ENCODE measurements around the gene FBXO24.
"Not testable (repeated sequence)": the region's sequence is repeated elsewhere in the genome, so short reads cannot be mapped to it uniquely, and the experiment has no call there.

Gene FBXO24

DNA sequence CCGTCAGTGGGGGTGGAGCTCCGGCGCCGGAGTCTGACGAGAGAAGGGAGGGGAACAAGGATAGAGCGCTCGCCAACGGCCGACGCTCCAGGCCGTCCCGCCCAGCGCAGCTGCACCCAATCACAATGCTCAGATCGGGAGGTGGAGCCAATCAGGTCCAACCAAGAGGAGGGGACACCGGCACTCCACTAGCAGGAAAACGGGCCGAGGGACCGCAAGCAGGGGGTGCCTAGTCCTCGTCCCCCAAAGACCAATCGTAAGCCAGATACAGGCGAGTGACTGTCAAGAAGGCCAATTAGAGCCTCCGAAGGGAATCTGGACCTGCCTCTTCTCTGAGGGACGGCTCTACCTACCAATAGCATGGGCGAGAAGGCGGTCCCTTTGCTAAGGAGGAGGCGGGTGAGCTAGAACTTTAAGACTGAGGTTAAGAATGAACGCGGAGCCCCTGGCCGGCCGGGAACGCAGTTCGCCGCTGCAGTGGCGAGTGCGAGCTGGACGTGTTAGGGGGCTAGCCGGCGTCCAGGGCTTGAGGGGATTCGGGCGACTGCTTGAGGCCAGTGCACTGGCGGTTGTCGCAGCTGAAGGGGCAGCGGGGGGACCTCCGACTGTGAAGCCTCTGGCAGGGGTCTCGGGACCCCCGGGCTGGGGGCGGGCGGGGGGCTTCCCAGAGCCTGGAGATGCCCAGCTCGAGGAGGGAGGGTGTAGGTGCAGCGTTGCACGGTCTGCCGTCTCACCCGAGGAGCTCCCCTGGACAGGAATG, at the start of gene FBXO24:
Gene FBXO24, plus strand, starts transcription at position 63 of the 760 bp plus-strand sequence. Its CDS starts 298 bp downstream, at position 361.
- peak; percentile 100 for DNase-seq

DNA sequence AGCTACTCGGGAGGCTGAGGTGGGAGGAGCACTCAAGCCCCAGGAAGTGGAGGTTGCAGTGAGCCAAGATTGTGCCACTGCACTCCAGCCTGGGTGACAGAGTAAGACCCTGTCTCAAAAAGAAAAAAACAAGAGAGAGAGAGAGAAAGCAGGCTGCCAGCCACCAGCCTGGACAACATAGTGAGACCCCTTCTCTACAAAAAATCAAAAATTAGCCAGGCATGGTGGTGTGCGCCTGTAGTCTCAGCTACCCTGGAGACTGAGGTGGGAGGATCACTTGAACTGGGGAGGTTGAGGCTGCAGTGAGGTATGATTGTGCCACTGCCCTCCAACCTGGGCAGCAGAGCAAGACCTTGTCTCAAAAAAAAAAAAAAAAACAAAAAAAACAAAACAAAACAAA, 49.4 kb upstream of the FBXO24 start:
- not testable (repeated sequence) for DNase-seq

DNA sequence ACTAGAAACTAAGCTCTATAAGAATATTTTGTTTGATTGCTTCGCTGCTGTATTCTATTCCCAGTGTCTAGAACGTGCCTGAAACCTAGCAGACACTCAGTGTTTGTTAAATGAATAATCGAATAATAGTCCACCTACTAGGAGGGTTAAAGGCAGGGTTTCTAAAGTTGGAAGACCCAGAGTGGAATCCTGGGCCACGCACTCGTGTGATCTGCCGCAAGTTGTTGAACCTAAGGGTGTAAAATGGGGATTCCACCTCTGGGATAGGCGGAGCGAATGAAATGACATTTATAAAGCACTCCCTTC, 47.8 kb upstream of the FBXO24 start:
- DNase-seq = no peak

DNA sequence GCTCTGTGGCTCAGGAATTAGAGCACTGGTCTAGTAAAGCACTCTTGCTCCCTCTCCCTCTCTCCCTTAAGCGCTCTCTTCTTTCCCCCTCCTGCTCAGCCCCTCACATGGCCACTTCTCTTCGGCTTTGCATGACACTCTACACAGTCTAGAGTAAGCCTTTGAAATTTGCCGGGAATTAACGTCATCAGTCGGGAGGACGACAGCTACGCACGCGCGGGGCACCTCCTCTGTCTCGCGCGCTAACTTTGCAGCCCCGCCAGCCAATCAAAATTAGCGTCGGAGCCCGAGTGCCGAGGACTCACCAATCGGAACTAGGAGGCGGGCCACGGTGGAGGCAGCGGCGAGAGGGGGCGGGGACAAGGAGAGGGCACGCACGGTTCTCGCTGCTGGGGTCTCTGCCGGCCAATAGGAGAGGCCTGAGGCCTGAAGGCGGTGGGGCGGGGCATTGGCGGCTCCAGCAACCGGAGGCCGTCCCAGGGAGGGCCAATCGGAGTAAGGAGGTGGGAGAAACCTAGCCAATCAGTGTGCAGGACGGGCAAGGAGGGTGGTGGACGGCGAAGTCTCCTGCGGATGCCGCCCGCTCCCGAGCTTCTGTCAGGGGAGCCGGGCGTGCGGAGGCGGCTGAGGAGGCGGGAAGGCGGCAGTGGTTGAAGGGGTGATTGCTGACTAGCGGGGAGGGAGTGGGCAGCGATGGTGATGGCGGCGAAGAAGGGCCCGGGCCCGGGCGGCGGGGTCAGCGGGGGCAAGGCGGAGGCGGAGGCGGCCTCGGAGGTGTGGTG, 47.3 kb upstream of the FBXO24 start, which contains the start of gene AGFG2:
Gene AGFG2, plus strand, starts transcription at position 550 of the 782 bp plus-strand sequence. Its CDS starts 144 bp downstream, at position 694.
- DNase-seq = peak; percentile 100

DNA sequence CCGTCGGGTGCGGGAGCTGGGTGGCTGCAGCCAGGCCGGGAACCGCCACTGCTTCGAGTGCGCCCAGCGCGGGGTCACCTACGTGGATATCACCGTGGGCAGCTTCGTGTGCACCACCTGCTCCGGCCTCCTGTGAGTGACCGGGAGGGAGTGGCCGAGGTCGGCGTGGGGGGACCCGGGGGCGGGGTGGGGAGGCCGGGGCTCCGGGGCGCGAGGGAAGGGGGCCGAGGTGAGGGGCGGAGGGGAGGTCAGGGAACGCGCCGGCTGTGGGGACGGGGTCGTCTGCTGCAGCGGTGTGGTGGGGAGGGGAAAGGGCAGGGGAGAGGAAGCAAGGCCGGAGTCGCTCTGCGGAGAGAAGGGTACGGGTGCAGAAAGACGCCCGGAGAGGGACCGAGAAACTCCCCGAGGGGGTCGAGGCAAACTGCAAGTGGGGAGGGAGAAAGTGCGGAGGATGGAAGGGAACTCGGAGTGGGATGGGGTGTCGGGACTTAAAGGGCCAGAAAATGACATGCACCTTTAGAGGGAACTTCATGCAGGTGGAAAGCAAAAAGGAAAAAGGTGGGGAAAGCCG, 46.6 kb upstream of the FBXO24 start:
- DNase-seq = peak; percentile 37

GRCh38 chr7:100540073-100540723, 45.9 kb upstream of the FBXO24 start:
- no peak for DNase-seq

DNA sequence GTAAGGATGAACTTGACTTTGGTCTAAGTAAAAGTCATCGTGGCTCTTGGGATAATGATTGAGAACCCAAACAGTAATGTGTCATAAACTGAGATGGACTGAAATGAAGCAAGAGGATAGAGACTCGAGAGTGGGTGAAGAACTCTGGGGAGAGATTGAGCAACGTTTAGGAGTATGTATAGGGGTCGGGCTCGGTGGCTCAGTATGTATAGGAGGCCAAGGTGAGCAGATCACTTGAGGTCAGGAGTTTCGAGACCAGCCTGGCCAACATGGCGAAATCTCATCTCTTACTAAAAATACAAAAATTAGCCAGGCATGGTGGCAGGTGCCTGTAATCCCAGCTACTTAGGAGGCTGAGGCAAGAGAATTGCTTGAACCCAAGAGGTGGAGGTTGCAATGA, 44.8 kb upstream of the FBXO24 start:
- not testable (repeated sequence) for DNase-seq

GRCh38 chr7:100543586-100543985, 42.5 kb upstream of the FBXO24 start:
- DNase-seq = no peak

DNA sequence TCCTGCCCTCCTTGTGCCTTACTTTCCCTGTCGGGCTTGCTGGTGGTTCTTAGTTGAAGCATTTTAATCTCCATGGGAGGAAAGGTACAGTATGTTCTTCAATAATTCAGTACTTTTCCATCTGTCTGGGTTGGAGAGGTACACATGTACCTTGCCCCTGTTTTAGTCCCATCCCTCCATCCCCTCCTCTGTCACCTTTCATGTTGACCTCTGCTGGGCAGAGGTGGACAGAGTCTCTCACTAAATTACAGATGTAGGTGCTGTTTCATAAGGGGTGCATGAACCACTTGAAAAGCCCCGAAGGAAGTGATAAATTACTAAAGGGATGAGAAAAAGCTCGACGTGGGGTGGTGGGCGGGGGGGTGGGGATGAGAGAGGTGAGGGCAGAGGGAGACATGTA, 41.7 kb upstream of the FBXO24 start:
- no peak for DNase-seq

GRCh38 chr7:100544967-100545359, 41.2 kb upstream of the FBXO24 start:
- no peak for DNase-seq

DNA sequence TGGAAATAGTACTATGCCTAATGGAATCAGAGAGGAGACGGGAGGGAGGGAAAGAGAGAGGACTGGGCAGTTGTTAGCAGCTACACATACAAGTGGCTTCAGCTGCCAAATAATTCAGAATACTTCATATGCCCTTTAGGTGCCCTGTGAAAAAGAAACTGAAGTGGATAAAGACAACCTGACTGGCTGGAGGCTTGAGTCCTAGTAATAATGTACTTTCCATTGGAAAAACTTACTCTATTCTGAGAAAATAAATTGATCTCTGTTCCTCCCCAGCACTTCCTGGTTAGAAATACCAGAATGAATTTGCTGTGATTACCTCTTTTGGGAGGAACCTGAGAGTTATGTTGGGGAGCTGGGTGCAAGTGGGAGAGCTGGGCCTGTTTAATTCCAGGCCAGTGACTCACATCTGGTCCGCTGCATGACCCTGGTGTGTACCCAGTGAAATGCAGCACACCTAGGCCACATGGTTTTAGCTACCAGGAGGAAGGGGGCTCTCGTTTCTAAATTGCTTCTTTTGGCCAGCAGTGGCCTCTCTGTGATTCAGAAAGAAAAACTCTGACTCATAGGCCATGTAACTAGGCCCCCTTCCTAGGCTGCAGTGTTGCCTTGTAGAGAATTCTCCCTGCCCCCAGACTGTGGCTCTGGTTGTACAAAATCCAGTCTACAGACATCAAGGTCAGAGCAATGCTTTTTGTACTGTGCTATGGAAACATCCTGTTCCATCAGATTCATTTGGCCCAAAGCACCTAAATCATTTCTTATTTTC, 40.6 kb upstream of the FBXO24 start:
- DNase-seq = no peak

DNA sequence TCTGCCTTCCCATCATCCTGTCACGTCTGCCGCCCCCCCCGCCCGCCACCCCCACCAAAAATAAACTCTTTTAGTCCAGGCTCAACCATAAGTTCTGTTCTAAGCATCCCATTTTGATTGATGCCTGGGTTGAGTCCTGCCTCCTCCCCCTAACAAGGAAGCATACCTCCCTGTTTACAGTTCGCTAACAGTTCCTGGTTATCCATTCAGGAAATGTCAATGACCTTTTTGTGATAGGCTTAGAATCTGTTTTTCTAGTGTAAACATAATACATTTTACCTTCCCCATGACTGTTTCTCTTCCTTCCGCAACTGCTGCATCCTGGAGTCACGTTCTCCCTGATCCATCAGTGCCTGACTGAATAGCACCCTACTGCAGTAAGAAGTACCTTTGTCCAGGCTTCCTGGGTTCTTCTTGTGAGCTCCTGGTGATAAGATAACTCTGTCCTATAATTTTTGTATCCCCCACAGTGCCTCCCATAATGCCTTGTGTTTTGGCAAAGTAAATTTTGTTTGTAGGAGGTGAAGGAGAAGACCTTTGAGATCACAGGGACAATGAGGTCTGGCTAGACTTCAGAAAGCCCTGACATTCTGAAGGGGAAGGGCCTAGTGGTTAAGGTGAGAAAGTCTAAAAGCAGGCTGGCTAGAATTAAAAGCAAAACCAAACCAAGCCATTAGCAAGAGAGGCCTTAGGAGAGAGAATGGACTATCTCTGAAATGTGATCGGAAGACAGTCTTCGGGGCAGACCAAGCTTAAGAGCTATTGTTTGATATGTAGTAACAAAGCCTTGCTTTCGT, 39.8 kb upstream of the FBXO24 start:
- DNase-seq = no peak

DNA sequence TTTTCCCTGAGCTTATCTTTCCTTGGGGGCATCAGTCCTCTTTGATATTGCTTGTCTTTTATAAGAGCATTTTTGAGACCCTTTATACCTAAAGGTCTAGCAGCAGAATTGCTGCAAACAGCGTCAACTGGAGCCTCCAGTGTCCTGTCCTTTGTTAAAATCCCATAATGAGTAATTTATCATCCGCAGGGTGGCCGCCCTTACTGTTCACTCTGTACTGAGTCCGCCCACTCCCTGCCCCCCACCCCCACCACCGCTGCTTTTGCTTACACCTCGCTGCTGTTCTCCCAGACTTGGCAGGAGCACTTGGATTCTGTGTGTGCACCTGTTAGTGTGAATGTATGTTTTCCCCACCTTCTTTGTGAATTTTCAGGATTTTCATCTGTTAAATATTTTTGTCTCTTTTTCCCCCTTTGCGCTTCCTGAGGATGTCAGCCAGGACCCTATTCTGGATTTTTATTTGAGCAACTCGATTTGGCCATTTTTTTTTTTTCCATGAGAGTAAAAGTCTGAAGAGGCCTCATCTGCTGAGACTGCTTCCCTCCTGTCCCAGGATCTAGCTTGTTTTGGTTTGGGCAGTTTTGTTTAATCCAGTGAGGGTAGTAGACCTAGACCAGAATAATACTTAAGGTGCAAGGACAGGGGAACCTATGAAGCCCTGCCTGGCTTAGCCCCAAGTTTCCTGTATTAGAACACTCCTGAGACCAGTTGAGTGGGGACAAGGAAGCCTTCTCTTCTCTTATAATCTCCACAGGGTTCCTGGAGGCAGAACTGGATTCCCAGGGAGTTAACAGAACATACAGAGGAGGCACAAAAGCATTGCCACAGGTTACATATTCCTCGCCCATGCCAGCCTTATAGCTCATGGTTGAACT, 39.0 kb upstream of the FBXO24 start:
- DNase-seq = no peak

DNA sequence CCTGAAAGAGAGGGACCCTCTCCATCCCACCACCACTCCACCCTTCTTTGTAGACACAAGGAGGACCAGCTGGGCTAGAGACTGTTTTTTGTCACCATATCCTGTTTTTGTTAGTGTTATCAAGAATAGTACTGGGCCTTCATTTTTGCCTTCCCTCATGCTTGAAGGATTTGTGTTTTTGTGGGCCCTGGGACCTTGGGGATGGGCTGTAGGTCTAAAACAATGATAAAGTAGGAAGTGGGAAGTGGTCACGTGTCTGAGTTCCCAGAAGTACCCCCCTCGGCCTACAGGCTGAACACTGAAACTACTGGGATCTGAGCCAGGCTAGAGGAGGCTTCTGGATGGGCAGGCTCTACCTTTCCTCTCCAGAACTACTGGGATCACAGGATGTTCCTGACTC, 38.3 kb upstream of the FBXO24 start:
- peak; percentile 56 for DNase-seq

DNA sequence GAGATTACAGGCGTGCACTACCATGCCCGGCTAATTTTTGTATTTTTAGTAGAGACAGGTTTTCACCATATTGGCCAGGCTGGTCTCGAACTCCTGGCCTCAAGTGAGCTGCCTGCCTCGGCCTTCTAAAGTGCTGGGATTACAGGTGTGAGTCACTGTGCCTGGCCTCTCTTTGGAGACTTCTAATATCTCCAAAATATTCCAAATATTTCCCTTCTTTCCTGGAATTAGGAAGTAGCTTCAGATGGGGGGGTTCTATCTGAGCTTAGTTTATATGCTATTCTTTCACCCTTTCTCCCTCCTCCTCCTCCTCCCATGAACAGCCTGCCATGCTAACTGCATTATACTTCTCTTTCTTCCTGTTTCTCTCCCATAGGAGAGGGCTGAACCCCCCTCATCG, 37.7 kb upstream of the FBXO24 start:
- not testable (repeated sequence) for DNase-seq

- no peak for DNase-seq
Measured at GRCh38 chr7:100552532-100552931, 33.6 kb upstream of the FBXO24 start.

- no peak for DNase-seq
Measured at GRCh38 chr7:100553032-100553431, 33.1 kb upstream of the FBXO24 start.

DNA sequence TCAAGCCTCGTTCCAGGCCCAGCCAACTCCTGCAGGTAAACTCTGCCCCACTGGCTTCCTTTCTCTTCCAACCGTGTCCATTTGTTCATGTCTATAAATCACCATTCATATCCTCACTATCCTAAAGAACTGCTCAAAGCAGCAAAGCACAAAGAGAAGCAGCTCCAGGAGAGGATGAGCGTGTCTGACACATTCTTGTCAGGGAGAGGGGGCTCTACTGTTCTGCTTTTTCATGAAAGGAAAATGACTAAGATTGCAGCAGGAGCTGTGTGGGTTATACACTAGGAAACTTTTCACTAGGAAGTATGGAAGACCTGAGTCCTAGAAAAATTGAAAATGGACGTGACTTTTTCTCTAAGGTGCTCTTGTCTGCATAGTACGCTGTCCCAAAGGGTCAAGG, 30.4 kb upstream of the FBXO24 start:
- DNase-seq = no peak

DNA sequence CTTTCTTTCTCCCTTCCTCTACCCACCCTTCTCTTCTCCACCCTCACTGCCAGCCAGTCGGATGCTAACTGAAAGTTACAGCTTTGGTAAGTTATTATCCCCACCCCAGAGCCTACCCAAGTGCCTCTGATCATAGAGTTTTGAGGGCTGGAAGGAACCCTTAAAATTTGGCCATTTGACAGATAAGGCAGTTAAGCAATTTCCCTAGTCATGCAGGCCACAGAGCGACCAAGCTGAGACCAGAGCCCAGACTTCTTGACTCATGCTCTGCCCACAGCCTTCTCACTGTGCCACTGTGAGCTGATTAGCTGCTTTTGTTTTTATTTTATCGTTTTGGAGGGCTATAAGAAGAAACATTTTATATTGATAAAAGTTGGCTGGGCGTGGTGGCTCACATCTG, 29.6 kb upstream of the FBXO24 start:
- peak; percentile 97 for DNase-seq

DNA sequence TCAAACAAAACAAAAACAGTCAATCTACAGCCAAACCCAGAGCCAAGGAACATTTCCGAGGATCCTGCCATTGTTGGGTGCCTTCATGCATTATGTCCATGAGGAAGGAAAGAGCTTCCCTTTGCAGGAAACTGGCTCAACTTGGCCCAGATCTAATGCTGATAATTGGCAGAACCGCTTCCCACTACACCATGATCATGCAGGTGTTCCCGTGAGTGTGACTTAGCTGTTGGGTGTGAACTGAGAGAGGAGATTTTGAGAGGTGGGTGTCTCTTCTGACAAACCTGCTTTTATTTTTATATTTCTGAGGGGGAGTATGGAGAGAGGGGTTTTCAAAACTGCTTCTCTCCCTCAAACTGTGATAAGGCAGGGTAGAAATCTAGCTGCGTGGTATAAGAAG, 27.0 kb upstream of the FBXO24 start:
- DNase-seq = no peak

Measured in hematopoietic multipotent progenitor cell treated with erythropoietin and hydrocortisone succinate and interleukin-3 and kit ligand, for 4 days (in vitro differentiated cells).